Activated naive CD4-positive, alpha-beta T cell treated with anti-CD3 and anti-CD28 coated beads, Interleukin-2, amount 50 U/mL, for 72 hours (primary cell): ENCODE data around the gene SBF2. TPM values are rescaled to one million over a fixed set of nuclear protein-coding genes. Genes with fewer than 3 reads are reported as not detected.
A peak's percentile ranks its signal among the peaks of the same experiment; 100 is the strongest.
"Not testable (repeated sequence)": the region's sequence is repeated elsewhere in the genome, so short reads cannot be mapped to it uniquely, and the experiment has no call there.

Source experiments
- ATAC-seq, 2 donors: fragments of 150-1000 bp; cut with Tn5 transposase; 2 replicates each; pipeline ENCODE4 v1.10.0; 2021; ENCODE audit warnings: mild to moderate bottlenecking in 2 of 2, moderate library complexity in 2 of 2
- DNase-seq, 2 donors: peaks; one replicate each; pipeline ENCODE4 v3.0.0; 2021 to 2022; ENCODE audit warnings: low spot score in 2 of 2
- H3K27ac Mint-ChIP-seq, 2 donors: one replicate each; pipeline ENCODE4 v1.8.0; 2022; ENCODE audit warnings: mild to moderate bottlenecking in 2 of 2, mixed read lengths in 2 of 2
- H3K36me3 Mint-ChIP-seq, 2 donors: one replicate each; pipeline ENCODE4 v1.8.0; 2022; ENCODE audit warnings: mixed read lengths in 2 of 2
- H3K9me3 Mint-ChIP-seq, 2 donors: one replicate each; pipeline ENCODE4 v1.8.0; 2022; ENCODE audit warnings: mixed read lengths in 2 of 2
- total RNA-seq, 2 donors: library from RNA; stranded (reverse); gene quantifications; one replicate each; pipeline ENCODE4 v1.2.3, GENCODE V29; 2022

The SBF2 gene
- total RNA-seq, 2 donors from 2014 or later, result 17.8 to 33.2 TPM

DNA sequence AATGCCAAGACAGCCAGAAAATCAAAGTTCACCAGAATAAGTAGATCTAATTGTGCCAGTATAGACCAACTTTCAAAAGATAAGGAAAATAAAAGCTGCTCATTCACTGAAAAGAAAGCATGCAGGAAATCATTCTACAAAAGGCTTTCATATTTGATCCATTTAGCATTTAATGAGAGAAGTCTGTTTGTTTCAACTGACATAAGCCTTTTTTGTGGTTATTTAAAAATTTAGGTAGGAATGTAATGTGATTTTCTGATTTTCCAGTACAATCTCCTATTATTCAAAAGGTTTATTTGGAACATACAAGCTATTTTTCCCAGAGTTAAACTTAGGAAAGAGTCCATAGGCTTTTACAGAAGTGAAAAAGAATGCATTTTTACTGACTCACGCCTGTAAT is 92.7 kb downstream of the SBF2 start:
- Mint-ChIP-seq H3K9me3 (peaks cover 5 to 17% of the 10 kb centered on the region in 2 donors), H3K27ac (no peak overlapping the region), H3K36me3 (peaks cover 11 to 13% of the 10 kb centered on the region in 2 donors)
- ATAC-seq, result no peak
- no peak for DNase-seq

DNA sequence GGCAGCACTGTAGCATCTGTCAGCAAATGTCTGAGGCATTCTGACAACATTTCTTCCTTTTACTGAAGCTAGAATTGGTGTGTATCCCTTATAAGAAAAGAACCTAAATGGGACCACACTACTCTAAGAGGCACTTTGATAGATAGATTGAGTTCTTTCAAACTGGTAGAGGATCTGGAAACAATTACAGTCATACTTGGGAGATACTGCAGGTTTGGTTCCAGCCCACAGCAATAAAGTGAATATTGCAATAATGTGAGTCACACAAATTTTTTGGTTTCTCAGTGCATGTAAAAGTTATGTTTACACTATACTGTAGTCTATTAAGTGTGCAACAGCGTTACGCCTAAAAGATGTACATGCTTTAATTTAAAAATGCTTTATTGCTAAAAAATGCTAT is 96.9 kb downstream of the SBF2 start:
- H3K36me3 Mint-ChIP-seq, result peaks cover 0 to 2% of the 10 kb centered on the region in 2 donors
- H3K9me3 Mint-ChIP-seq, result no peaks in the 10 kb centered on the region
- no peak overlapping the region for H3K27ac Mint-ChIP-seq
- ATAC-seq, result no peak
- no peak for DNase-seq

- ATAC-seq (no peak), DNase-seq (no peak)
- no peak overlapping the region for H3K27ac Mint-ChIP-seq
- H3K36me3 Mint-ChIP-seq, result no peaks in the 10 kb centered on the region
- H3K9me3 Mint-ChIP-seq, result no peaks in the 10 kb centered on the region
These were observed 102.0 kb downstream of the SBF2 start for GRCh38 chr11:10192036-10192435.

- no peak for ATAC-seq
These were observed 112.2 kb downstream of the SBF2 start for GRCh38 chr11:10181811-10182210.

GRCh38 chr11:10164621-10165020 is 129.4 kb downstream of the SBF2 start:
- Mint-ChIP-seq H3K36me3 (no peaks in the 10 kb centered on the region), H3K9me3 (no peaks in the 10 kb centered on the region), H3K27ac (no peak overlapping the region)
- ATAC-seq (no peak), DNase-seq (no peak)

More at GRCh38 chr11:10181811-10182210, 112.2 kb downstream of the SBF2 start:
- H3K36me3 Mint-ChIP-seq, result peaks cover 4 to 5% of the 10 kb centered on the region in 2 donors
- peaks cover 5% of the 10 kb centered on the region in 2 donors for H3K9me3 Mint-ChIP-seq
- H3K27ac Mint-ChIP-seq, result no peak overlapping the region
- DNase-seq, result no peak

GRCh38 chr11:10162222-10162621 is 131.8 kb downstream of the SBF2 start:
- Mint-ChIP-seq H3K9me3 (peaks cover 5 to 10% of the 10 kb centered on the region in 2 donors), H3K36me3 (peaks cover 5% of the 10 kb centered on the region in 2 donors), H3K27ac (no peak overlapping the region)
- DNase-seq, result no peak
- ATAC-seq, result no peak

DNA sequence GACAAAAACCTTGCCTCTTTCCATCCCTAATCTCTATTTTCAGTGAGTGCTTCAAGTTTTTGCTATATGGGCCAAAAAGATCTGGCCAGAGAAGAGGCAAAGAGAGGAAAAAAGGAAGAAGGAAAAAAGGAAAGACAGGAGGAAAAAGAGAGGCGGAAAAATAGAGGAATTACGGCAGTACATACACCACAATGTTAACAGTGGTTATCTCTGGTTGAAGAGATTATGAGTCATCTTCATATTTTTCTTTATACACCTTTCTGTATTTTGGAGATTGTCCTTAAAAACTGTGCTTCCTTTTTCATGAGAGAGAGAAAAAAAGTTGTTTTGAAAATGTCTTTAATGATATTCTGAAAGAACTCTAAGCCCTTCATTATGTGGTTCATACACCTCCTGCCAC is 133.7 kb downstream of the SBF2 start:
- Mint-ChIP-seq H3K36me3 (peaks cover 5 to 15% of the 10 kb centered on the region in 2 donors), H3K27ac (no peak overlapping the region), H3K9me3 (peaks cover 5 to 10% of the 10 kb centered on the region in 2 donors)
- DNase-seq (no peak), ATAC-seq (no peak)

- Mint-ChIP-seq H3K9me3 (peaks cover 5 to 10% of the 10 kb centered on the region in 2 donors), H3K36me3 (peaks cover 5 to 15% of the 10 kb centered on the region in 2 donors), H3K27ac (no peak overlapping the region)
- ATAC-seq (peak in 1 of 2 donors; percentile 46), DNase-seq (no peak)
These were observed 135.6 kb downstream of the SBF2 start for GRCh38 chr11:10158461-10158860.

GRCh38 chr11:10155793-10156490 is 138.1 kb downstream of the SBF2 start:
- Mint-ChIP-seq H3K9me3 (peaks cover 5 to 10% of the 10 kb centered on the region in 2 donors), H3K27ac (no peak overlapping the region), H3K36me3 (peaks cover 5 to 15% of the 10 kb centered on the region in 2 donors)
- DNase-seq, result no peak
- ATAC-seq, result no peak

- DNase-seq, result no peak
- peaks cover 0 to 4% of the 10 kb centered on the region in 2 donors for H3K36me3 Mint-ChIP-seq
- H3K27ac Mint-ChIP-seq, result no peak overlapping the region
- ATAC-seq, result no peak
- peaks cover 0 to 10% of the 10 kb centered on the region in 2 donors for H3K9me3 Mint-ChIP-seq
These were observed 143.2 kb downstream of the SBF2 start for GRCh38 chr11:10150800-10151199.

GRCh38 chr11:10149553-10149952 is 144.5 kb downstream of the SBF2 start:
- ATAC-seq (no peak), DNase-seq (no peak)
- H3K27ac Mint-ChIP-seq, result no peak overlapping the region
- H3K9me3 Mint-ChIP-seq, result peaks cover 0 to 10% of the 10 kb centered on the region in 2 donors
- peaks cover 0 to 4% of the 10 kb centered on the region in 2 donors for H3K36me3 Mint-ChIP-seq

GRCh38 chr11:10147195-10147594 is 146.8 kb downstream of the SBF2 start:
- Mint-ChIP-seq H3K9me3 (peaks cover 0 to 10% of the 10 kb centered on the region in 2 donors), H3K36me3 (peaks cover 0 to 4% of the 10 kb centered on the region in 2 donors), H3K27ac (no peak overlapping the region)
- DNase-seq (no peak), ATAC-seq (no peak)

DNA sequence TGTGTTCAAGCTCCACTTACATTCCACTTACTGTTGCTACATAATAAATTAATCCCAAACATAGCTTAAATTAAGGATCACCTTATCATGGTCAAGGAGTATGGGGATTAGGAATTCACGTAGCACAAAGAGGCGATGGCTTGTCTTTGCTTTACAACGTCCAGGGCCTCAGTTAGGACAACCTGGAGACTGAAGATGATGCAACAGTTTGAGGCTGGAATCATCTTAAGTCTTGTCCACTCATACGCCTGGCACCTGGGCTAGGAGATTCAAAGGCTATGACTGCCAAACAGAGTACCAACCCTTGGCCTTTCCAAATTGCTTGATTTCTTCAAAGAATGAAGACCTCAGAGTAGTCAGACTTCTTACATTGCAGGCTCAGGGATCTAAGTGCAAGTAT is 149.1 kb downstream of the SBF2 start:
- Mint-ChIP-seq H3K9me3 (peaks cover 0 to 10% of the 10 kb centered on the region in 2 donors), H3K36me3 (peaks cover 0 to 4% of the 10 kb centered on the region in 2 donors), H3K27ac (no peak overlapping the region)
- ATAC-seq (no peak), DNase-seq (no peak)

- no peak for ATAC-seq
- no peak for DNase-seq
- H3K36me3 Mint-ChIP-seq, result peaks cover 8 to 11% of the 10 kb centered on the region in 2 donors
- no peak overlapping the region for H3K27ac Mint-ChIP-seq
- H3K9me3 Mint-ChIP-seq, result peaks cover 6 to 13% of the 10 kb centered on the region in 2 donors
These were observed 154.4 kb downstream of the SBF2 start for GRCh38 chr11:10139656-10140055.

DNA sequence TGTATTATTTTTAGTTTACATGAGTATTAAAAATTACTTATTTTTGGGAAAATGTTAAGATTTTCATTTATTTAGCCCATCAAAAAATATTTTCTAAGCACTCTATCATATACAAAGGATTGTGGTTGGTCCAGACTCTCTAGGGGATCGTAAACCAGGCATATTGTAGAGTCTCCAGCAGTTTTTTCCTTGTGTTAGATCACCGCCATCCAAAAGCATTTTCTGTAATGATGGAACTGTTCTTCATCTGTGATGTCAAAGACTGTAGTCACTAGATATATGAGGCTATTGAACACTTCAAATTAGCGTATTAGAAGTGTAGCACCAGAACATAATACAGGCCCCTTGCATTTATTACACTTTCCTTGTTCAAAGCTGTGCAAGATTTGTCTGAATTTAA is 154.9 kb downstream of the SBF2 start:
- Mint-ChIP-seq H3K27ac (no peak overlapping the region), H3K36me3 (peaks cover 8 to 11% of the 10 kb centered on the region in 2 donors), H3K9me3 (peaks cover 6 to 16% of the 10 kb centered on the region in 2 donors)
- ATAC-seq, result no peak
- no peak for DNase-seq

DNA sequence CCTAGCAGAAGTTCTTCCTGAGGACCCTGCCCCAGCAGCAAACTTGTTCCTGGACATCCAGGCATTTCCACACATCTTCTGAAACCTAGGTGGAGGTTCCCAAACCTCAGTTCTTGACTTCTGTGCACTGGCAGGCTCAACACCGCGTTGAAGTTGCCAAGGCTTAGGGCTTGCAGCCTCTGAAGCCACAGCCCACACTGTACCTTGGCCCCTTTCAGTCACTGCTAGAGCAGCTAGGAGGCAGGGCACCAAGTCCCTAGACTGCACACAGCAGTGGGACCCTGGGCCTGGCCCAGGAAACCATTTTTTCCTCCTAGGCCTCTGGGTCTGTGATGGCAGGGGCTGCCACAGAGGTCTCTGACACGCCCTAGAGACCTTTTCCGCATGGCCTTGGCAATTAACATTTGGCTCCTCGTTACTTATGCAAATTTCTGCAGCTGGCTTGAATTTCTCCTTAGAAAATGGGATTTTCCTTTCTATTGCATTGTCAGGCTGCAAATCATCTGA is 159.0 kb downstream of the SBF2 start:
- no peak for ATAC-seq
- Mint-ChIP-seq H3K9me3 (peaks cover 6 to 21% of the 10 kb centered on the region in 2 donors), H3K36me3 (peaks cover 8 to 11% of the 10 kb centered on the region in 2 donors), H3K27ac (no peak overlapping the region)
- no peak for DNase-seq

GRCh38 chr11:10134226-10134625 is 159.8 kb downstream of the SBF2 start:
- Mint-ChIP-seq H3K36me3 (peaks cover 8 to 11% of the 10 kb centered on the region in 2 donors), H3K9me3 (peaks cover 6 to 21% of the 10 kb centered on the region in 2 donors)
- not testable (repeated sequence) for DNase-seq, ATAC-seq, H3K27ac Mint-ChIP-seq

GRCh38 chr11:10133251-10133650 is 160.8 kb downstream of the SBF2 start:
- peaks cover 6 to 18% of the 10 kb centered on the region in 2 donors for H3K9me3 Mint-ChIP-seq
- not testable (repeated sequence) for H3K36me3 Mint-ChIP-seq, DNase-seq, ATAC-seq, H3K27ac Mint-ChIP-seq
